CD1c-positive myeloid dendritic cell (primary cell): Measurements from ENCODE around the gene SLC7A7.
A peak's percentile ranks its signal among the peaks of the same experiment; 100 is the strongest.
"Not testable (repeated sequence)": the region's sequence is repeated elsewhere in the genome, so short reads cannot be mapped to it uniquely, and the experiment has no call there.

Source experiments
- DNase-seq: peaks from one replicate; pipeline ENCODE4 v3.0.0-alpha.2; 2016; ENCODE audit errors: extremely low spot score

Gene SLC7A7

GRCh38 chr14:22843123-22843925, 28.1 kb upstream of the SLC7A7 start:
- no peak for DNase-seq

DNA sequence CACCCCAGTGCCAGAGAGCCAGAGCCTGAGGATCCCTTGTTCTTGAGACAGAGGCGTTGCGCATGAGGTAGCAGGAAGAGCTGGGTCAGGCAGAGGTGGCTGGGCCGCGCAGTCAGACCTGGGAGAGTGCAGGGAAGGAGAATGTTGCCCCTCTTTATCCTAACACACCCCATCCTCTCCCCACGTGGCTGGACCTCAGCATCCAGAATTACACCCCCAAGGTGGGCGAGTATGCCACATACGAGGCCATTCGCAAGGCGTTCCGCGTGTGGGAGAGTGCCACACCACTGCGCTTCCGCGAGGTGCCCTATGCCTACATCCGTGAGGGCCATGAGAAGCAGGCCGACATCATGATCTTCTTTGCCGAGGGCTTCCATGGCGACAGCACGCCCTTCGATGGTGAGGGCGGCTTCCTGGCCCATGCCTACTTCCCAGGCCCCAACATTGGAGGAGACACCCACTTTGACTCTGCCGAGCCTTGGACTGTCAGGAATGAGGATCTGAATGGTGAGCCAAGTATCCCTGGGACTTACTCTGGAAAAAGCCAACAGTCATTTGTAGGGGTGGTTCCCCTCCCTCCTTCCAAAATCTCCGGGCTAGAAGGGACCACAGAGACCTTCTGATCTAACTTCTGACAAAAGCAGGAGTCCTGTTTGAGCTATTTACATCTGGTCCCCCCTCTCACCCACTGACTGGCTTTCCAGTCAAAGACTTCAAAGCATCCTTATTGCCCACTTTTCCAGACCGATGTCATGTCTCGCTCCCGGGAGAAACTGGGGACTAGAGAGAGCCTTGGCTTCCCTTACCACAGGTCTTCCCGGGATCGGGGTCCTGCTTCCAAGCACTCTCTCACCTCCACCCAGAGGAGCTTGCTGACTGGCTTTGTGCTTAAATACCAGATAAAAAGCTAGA, 27.2 kb upstream of the SLC7A7 start:
- DNase-seq, result no peak

DNA sequence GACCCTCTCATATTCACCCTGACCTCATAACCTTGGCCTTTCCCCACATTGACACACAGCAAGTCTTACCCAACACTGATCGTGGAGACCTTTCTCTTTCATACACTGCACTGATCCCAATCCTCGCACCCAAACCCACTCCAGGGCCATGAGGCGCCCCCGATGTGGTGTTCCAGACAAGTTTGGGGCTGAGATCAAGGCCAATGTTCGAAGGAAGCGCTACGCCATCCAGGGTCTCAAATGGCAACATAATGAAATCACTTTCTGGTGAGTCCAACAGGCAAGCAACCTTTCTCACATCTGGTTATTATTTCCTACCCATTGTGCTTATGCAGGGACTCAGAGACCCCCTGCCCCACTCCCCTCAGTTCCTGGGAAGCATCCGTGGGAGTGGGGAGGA, 26.5 kb upstream of the SLC7A7 start:
- no peak for DNase-seq

DNA sequence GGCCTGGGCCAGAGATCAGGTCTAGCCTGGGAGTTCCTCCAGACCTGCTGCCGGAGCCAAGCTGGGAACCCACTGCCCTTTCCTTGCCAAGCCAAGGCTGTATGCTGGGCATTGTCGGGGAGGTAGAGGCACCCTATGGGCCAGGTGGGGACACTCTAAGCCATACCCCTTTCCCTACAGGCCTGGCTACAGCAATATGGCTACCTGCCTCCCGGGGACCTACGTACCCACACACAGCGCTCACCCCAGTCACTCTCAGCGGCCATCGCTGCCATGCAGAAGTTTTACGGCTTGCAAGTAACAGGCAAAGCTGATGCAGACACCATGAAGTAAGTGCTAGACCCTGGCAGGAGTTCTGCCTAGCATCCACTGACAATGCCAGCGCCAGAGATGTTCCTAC, 26.1 kb upstream of the SLC7A7 start:
- no peak for DNase-seq

DNA sequence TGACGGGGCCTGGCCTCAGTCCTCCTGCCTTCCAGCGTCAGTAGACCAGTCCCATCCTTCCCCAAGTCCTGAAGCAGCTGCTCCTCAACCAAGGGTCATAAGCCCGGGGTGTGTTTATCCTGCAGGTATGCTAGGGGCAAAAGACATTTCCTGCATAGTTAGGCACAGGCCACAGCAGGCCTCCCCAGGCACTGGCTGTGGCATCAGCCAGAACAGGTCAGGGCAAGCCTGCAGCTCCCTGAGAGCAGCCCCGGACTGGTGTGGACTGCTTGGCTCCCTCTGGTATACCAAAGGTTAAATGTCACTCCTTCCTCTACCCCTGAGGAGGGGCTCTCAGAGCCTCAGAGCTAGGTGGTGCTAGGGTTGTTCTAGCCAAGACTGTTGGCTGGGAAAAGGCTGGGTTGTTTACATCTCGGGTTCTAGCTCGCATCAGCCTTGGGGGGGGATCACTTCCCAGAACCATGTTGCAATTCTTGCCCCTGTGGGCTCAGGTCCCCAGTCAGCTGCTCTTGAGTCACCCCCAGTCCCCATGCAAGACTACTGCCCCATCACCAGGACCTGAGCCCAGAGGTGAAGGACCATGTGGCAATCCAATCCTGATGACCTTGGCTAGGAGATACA, 24.0 kb upstream of the SLC7A7 start:
- DNase-seq, result no peak

- peak; percentile 42 for DNase-seq
Observed at GRCh38 chr14:22838631-22839041, 23.4 kb upstream of the SLC7A7 start.

- no peak for DNase-seq
Observed at GRCh38 chr14:22837750-22838538, 22.7 kb upstream of the SLC7A7 start.

DNA sequence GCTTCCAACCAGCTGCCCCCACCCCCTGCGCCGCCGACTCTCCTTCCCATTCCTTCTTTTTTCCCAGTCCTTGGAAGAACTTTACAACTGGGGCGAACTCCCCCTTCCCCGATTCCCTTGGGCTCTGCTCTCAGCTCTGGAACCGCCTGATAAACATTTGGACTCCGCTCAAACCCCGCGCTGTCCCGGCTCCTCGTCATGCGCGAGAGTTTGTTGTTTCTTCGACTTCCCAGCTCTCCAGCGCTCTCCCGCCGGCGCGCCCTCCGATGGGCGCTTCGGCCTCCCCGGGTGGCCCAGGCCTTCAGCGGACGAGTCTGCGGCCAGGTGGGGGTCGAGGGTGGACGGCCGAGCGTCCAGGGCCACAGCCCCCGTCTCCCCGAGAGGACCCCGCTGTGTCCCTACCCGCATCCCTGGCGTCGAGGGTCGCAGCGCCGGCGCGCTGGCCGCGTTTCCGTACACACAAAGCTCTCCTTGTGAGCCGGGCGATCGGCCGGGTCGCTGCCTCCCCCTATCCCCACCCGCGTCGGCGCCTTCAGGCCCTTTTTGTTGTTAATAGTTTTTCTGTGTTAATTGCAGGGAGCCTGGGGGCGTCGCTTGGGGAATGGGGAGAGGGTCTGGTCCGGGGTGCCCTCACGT, 22.0 kb upstream of the SLC7A7 start:
- DNase-seq, result peak; percentile 36

DNA sequence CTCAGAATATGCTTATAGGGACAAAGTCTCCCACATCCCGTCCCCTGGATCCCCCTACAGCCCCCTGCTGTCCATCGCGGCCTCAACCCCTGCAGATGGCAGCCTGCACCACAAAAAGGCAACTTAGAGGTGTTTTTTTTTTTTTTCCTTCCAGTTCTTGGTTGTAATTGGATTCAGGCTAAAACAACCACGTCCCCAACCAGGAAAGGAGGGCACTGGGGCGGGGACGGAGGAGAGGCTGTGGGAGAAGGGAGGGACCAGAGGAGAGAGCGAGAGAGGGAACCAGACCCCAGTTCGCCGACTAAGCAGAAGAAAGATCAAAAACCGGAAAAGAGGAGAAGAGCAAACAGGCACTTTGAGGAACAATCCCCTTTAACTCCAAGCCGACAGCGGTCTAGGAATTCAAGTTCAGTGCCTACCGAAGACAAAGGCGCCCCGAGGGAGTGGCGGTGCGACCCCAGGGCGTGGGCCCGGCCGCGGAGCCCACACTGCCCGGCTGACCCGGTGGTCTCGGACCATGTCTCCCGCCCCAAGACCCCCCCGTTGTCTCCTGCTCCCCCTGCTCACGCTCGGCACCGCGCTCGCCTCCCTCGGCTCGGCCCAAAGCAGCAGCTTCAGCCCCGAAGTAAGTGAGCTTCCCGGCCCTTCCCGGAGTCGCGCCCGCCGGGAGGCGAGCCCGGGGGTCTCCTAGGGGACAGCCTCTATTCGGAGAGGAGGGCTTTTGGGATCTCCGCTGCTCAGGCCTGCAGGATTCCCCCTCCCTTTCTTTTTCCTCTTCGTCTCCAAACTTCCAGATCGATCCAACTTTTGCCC, 21.3 kb upstream of the SLC7A7 start, which contains the start of gene MMP14:
Gene MMP14, plus strand, starts transcription at position 285 of the 813 bp plus-strand sequence. Its CDS starts 233 bp downstream, at position 518.
- DNase-seq, result peak; percentile 30

GRCh38 chr14:22835505-22835904, 20.3 kb upstream of the SLC7A7 start:
- no peak for DNase-seq

DNA sequence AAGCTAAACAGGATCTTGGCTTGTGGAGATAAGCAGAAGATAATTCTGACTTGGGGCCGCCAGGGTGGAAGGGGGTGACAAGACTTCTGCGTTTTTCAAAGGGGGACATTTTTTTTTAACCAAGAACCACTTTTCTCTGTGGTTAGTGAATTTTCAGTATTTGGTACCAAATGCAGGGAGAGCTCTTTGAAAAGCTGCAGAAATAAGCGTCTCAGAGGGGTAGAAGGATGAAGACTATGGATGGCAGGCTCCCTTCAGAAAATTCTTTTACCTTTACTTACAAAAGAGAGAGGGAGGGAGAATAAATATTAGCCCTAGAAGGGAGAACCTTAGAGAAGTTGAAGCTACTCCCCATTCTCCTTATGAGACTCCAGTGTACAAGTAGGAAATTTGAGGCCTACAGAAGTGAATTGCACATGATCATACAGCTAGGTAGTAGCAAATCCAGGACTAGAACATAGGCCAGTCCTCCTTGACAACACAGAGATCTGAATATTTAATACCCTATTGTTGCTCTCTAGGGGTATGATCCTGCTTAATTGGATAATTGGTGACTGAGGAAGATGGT, 15.3 kb upstream of the SLC7A7 start:
- DNase-seq, result no peak

DNA sequence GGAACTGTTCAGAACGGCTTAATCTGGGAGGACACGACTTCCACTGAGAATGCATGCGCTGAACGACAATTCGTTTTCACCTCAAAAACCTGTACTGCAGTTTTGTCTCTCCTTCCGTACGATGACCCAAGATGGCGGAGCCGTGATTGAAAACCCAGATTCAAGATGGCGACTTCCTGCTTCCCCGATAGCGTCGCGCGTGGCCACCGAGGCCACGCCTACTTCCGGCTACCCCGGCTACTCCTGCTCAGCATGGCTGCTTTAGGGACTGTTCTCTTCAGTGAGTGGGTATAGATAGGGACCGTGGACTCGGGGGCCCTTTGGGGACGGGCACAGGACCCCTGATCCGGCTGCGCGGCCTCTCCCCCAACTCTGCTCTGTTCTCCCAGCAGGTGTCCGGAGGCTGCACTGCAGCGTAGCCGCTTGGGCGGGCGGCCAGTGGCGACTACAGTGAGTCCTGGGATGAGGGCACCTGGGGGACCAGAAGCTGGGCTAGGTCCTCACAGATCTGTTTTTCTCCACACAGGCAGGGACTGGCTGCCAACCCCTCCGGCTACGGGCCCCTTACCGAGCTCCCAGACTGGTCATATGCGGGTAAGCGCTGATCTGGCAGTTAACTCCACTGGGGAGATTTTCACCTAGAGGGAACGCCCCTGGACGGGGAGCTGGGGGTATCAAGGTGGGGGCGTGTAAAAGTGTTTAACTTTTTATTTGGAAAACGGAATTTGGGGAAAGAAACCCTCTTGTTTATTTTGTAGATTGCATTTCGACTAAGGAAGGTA, 14.6 kb upstream of the SLC7A7 start, which contains the start of gene MRPL52:
Gene MRPL52, plus strand, starts transcription at position 227 of the 782 bp plus-strand sequence. Its CDS starts 26 bp downstream, at position 253.
- DNase-seq, result peak; percentile 96

DNA sequence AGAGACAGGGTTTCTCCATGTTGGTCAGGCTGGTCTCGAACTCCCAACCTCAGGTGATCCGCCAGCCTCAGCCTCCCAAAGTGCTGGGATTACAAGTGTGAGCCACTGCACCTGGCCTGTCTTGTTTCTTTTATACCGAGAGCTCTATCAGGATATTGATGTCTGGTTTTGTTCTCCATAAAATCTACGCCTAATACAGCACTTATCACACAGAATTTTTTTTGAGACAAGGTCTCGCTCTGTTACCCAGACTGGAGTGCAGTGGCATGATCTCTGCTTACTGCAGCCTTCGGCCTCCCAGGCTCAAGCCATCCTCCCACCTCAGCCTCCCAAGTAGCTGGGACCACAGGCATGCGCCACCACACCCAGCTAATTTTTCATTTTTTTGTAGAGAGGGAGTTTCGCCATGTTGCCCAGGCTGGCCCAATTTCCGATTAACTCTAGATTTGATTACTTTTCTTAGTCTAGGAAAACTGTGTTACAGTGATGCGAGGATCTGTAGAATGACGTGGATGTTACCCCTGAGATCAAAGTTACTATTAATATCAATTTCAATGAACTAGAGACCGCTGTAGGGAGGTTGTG, 13.9 kb upstream of the SLC7A7 start:
- not testable (repeated sequence) for DNase-seq

DNA sequence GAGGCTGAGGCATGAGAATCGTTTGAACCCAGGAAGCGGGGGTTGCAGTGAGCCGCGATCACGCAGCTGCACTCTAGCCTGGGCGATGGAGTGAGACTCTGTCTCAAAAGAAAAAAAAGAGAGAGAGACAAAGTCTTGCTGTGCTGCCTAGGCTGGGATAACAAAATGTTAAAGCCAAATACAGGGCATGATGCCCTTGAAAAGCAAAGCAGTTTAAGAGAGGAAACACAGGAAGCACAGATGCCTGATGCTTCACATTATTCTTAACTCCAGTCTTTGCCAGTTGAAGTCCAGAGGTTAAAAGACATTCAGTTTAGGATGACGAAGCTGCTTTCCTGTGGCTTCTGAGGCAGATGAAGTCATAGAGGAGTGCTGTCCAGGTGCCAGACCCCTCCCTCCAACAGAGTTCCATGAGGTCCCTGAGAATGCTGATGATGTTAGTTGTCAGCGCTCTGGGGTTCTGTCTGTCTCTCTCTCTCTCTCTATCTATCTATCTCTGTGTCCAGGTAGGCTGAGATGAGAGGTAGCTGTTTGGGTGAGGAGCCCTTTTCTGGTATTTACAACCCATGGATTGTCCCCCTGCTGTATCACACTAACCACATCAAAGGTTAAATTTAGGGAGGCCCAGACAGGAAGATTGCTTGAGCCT, 9.6 kb upstream of the SLC7A7 start:
- DNase-seq, result no peak

GRCh38 chr14:22822571-22823098, 7.4 kb upstream of the SLC7A7 start:
- DNase-seq, result peak; percentile 78

- no peak for DNase-seq
Observed at GRCh38 chr14:22822016-22822570, 6.9 kb upstream of the SLC7A7 start.
